PFSK-1 (cell line): ENCODE measurements around the gene MRPS18A.

Experiments used
- POLR2AphosphoS5 ChIP-seq: IDR thresholded peaks from 2 replicates; pipeline ENCODE4 v1.6.1; 2012; ENCODE audit warnings: low read depth, mild to moderate bottlenecking, control low read depth, low read length, moderate library complexity
- TAF1 ChIP-seq: IDR thresholded peaks from 2 replicates; pipeline ENCODE4 v1.6.1; 2012; ENCODE audit warnings: low read length, control low read depth, borderline replicate concordance; ENCODE audit not compliant: insufficient read depth

DNA sequence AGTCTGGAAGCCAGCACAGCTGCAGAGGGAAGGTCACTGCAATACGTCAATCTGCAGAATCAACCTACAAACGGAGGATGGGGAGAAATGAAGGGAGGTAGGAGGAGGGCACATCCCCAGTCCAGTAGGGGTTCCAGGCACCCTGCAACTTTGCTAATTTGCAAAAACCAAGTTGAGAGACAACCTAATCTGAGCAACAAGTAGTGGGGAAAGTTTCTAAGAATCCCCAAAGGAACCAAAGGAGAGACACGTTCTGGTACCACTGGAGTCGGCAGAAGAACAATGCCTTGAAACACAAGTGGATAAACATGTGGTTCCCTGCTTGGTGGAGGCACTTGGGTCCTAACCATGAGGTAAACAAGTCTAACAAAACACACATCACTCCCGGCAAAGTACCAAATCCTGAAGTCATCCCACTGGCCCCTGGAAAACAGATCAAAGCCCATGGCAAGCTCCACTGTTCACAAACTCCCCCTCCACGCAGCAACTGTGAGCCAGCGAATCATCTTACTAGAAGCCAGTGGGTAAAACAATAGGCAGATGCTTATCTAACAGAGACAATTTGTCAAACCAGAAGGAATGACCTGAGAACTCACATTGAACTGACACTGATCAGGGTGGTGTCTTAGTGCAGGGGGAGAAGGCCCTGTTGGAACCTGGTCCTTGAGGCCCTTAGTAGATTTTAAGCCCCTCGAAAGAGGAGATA, 4.7 kb downstream of the MRPS18A start:
- no peak for TF ChIP-seq POLR2AphosphoS5
- no peak for TF ChIP-seq TAF1
